ENCODE measurements around the gene ALG3. TPM values are rescaled to one million over a fixed set of nuclear protein-coding genes. Genes with fewer than 3 reads are reported as not detected.

Gene ALG3
- total RNA-seq, 2 donors from 2014 or later = 25.1 to 78.9 TPM

- no peak for DNase-seq
- H3K27me3 ChIP-seq = peaks cover 36% of the 10 kb centered on the region
- no peak overlapping the region for H3K9ac ChIP-seq (ENCODE audit: low read depth in 2 of 2, low read length in 2 of 2)
- H3K4me1 ChIP-seq = peaks cover 9% of the 10 kb centered on the region
- H3K4me3 ChIP-seq = no peak overlapping the region
- peak; percentile 84 for TF ChIP-seq CTCF (IDR thresholded peaks at IDR 0.05)
- H3K9me3 ChIP-seq = no peaks in the 10 kb centered on the region
- no peak overlapping the region for H3K27ac ChIP-seq
- intact Hi-C loops (cut with DNase I) = no loop called here
- no peaks in the 10 kb centered on the region for H3K36me3 ChIP-seq
These were observed 21.3 kb downstream of the ALG3 start for GRCh38 chr3:184227481-184227935.

GRCh38 chr3:184223946-184224345 is 24.8 kb downstream of the ALG3 start:
- no peak for TF ChIP-seq CTCF (IDR thresholded peaks at IDR 0.05)
- Histone ChIP-seq H3K9ac (ENCODE audit: low read depth in 2 of 2, low read length in 2 of 2) (no peak overlapping the region), H3K27me3 (peaks cover 9% of the 10 kb centered on the region), H3K4me3 (no peak overlapping the region), H3K27ac (no peak overlapping the region), H3K36me3 (no peaks in the 10 kb centered on the region), H3K9me3 (no peaks in the 10 kb centered on the region), H3K4me1 (no peaks in the 10 kb centered on the region)
- no peak for DNase-seq
- intact Hi-C loops (cut with DNase I) = no loop called here

GRCh38 chr3:184222521-184222920 is 26.2 kb downstream of the ALG3 start:
- H3K4me3 ChIP-seq = no peak overlapping the region
- no peak overlapping the region for H3K9ac ChIP-seq (ENCODE audit: low read depth in 2 of 2, low read length in 2 of 2)
- intact Hi-C loops (cut with DNase I) = no loop called here
- H3K9me3 ChIP-seq = no peaks in the 10 kb centered on the region
- no peaks in the 10 kb centered on the region for H3K36me3 ChIP-seq
- DNase-seq = no peak
- no peaks in the 10 kb centered on the region for H3K27me3 ChIP-seq
- no peak for TF ChIP-seq CTCF (IDR thresholded peaks at IDR 0.05)
- no peaks in the 10 kb centered on the region for H3K4me1 ChIP-seq
- H3K27ac ChIP-seq = no peak overlapping the region

GRCh38 chr3:184218814-184219213 is 29.9 kb downstream of the ALG3 start:
- no peaks in the 10 kb centered on the region for H3K4me1 ChIP-seq
- no peak for DNase-seq
- H3K27me3 ChIP-seq = no peaks in the 10 kb centered on the region
- no peaks in the 10 kb centered on the region for H3K36me3 ChIP-seq
- no peak overlapping the region for H3K9ac ChIP-seq (ENCODE audit: low read depth in 2 of 2, low read length in 2 of 2)
- H3K27ac ChIP-seq = no peak overlapping the region
- intact Hi-C loops (cut with DNase I) = no loop called here
- TF ChIP-seq CTCF (IDR thresholded peaks at IDR 0.05) = no peak
- H3K4me3 ChIP-seq = no peak overlapping the region
- no peaks in the 10 kb centered on the region for H3K9me3 ChIP-seq

GRCh38 chr3:184211718-184212117 is 37.0 kb downstream of the ALG3 start:
- Histone ChIP-seq H3K4me3 (no peak overlapping the region), H3K9me3 (no peaks in the 10 kb centered on the region), H3K9ac (ENCODE audit: low read depth in 2 of 2, low read length in 2 of 2) (no peak overlapping the region), H3K27me3 (no peaks in the 10 kb centered on the region), H3K27ac (no peak overlapping the region), H3K4me1 (no peaks in the 10 kb centered on the region), H3K36me3 (no peaks in the 10 kb centered on the region)
- intact Hi-C loops (cut with DNase I) = no loop called here
- DNase-seq = no peak
- no peak for TF ChIP-seq CTCF (IDR thresholded peaks at IDR 0.05)

GRCh38 chr3:184211297-184211696 is 37.5 kb downstream of the ALG3 start:
- no peak overlapping the region for H3K27ac ChIP-seq
- intact Hi-C loops (cut with DNase I) = no loop called here

More at GRCh38 chr3:184211297-184211696, 37.5 kb downstream of the ALG3 start:
- Histone ChIP-seq H3K36me3 (no peaks in the 10 kb centered on the region), H3K9ac (ENCODE audit: low read depth in 2 of 2, low read length in 2 of 2) (no peak overlapping the region), H3K27me3 (no peaks in the 10 kb centered on the region), H3K9me3 (no peaks in the 10 kb centered on the region), H3K4me3 (no peak overlapping the region), H3K4me1 (no peaks in the 10 kb centered on the region)
- DNase-seq = no peak
- no peak for TF ChIP-seq CTCF (IDR thresholded peaks at IDR 0.05)

Measured in colonic mucosa (tissue), 4 donors.